Neural progenitor cell (in vitro differentiated cells): ENCODE data around the gene RNF213. TPM values are rescaled to one million over a fixed set of nuclear protein-coding genes. Genes with fewer than 3 reads are reported as not detected.

ENCODE experiments used
- DNase-seq: peaks from one replicate; pipeline ENCODE4 v3.0.0-alpha.2; 2016; ENCODE audit warnings: low spot score
- H2AFZ ChIP-seq: fragments of 200-600 bp; sonication (generic); replicated peaks from 2 replicates; pipeline ENCODE4 v1.6.1; 2016; ENCODE audit warnings: antibody characterized with exemption
- H3F3A ChIP-seq: fragments of 200-600 bp; sonication (generic); 2 replicates; pipeline ENCODE4 v1.6.1; 2016; ENCODE audit warnings: antibody characterized with exemption, low read depth
- H3K27ac ChIP-seq: fragments of 200-600 bp; sonication (generic); 2 replicates; pipeline ENCODE4 v1.5.1; 2016; ENCODE audit warnings: mild to moderate bottlenecking
- H3K27me3 ChIP-seq: fragments of 200-600 bp; sonication (generic); 2 replicates; pipeline ENCODE4 v1.6.1; 2016; ENCODE audit warnings: mild to moderate bottlenecking, moderate library complexity
- H3K36me3 ChIP-seq: fragments of 200-600 bp; sonication (generic); 2 replicates; pipeline ENCODE4 v1.5.1; 2016
- H3K4me1 ChIP-seq: fragments of 200-600 bp; sonication (generic); 2 replicates; pipeline ENCODE4 v1.6.1; 2016; ENCODE audit warnings: mixed run types
- H3K4me2 ChIP-seq: fragments of 200-600 bp; sonication (generic); 2 replicates; pipeline ENCODE4 v1.6.1; 2016
- H3K4me3 ChIP-seq: fragments of 200-600 bp; sonication (generic); 2 replicates; pipeline ENCODE4 v1.5.1; 2016
- H3K79me2 ChIP-seq: fragments of 200-600 bp; sonication (generic); 2 replicates; pipeline ENCODE4 v1.6.1; 2016; ENCODE audit warnings: low read depth
- H3K9ac ChIP-seq: fragments of 200-600 bp; sonication (generic); 2 replicates; pipeline ENCODE4 v1.6.1; 2016
- H3K9me3 ChIP-seq: fragments of 200-600 bp; sonication (generic); 2 replicates; pipeline ENCODE4 v1.5.1; 2016; ENCODE audit warnings: low read depth
- H4K20me1 ChIP-seq: fragments of 200-600 bp; sonication (generic); 2 replicates; pipeline ENCODE4 v1.6.1; 2016; ENCODE audit warnings: low read depth
- H3K27ac Mint-ChIP-seq: 3 replicates; pipeline ENCODE4 v1.8.0; 2021; ENCODE audit warnings: mixed read lengths
- H3K27me3 Mint-ChIP-seq: 2 replicates; pipeline ENCODE4 v1.8.0; 2022; ENCODE audit warnings: low read depth, mild to moderate bottlenecking, inconsistent platforms, moderate library complexity, mixed read lengths; ENCODE audit not compliant: insufficient read depth
- H3K36me3 Mint-ChIP-seq: 3 replicates; pipeline ENCODE4 v1.8.0; 2021; ENCODE audit warnings: mixed read lengths
- H3K4me1 Mint-ChIP-seq: 3 replicates; pipeline ENCODE4 v1.8.0; 2021; ENCODE audit warnings: mixed read lengths
- H3K4me3 Mint-ChIP-seq: 3 replicates; pipeline ENCODE4 v1.8.0; 2021; ENCODE audit warnings: mild to moderate bottlenecking, moderate library complexity, mixed read lengths
- H3K9me3 Mint-ChIP-seq: 3 replicates; pipeline ENCODE4 v1.8.0; 2020; ENCODE audit warnings: mixed read lengths
- EZH2 ChIP-seq: fragments of 200-600 bp; sonication (generic); IDR thresholded peaks from 2 replicates; pipeline ENCODE4 v1.6.1; 2017; ENCODE audit warnings: antibody characterized with exemption, mild to moderate bottlenecking, moderate library complexity
- EZH2phosphoT487 ChIP-seq: fragments of 200-600 bp; sonication (generic); IDR thresholded peaks from 2 replicates; pipeline ENCODE4 v1.6.1; 2017; ENCODE audit warnings: antibody characterized with exemption
- total RNA-seq: library from RNA; depleted of rRNA; stranded (reverse); fragments of >200 nt; gene quantifications from 2 replicates; pipeline ENCODE4 v1.2.3, GENCODE V29; 2015; ENCODE audit warnings: low replicate concordance
- TF ChIP-seq, protein P1 (sequence below): fragments of 200-600 bp; sonication (generic); IDR thresholded peaks from 2 replicates; pipeline ENCODE4 v1.5.1; 2017; ENCODE audit warnings: antibody characterized with exemption, mild to moderate bottlenecking

The RNF213 gene
- total RNA-seq, 1 donor from 2014 or later: 19.8 TPM

DNA sequence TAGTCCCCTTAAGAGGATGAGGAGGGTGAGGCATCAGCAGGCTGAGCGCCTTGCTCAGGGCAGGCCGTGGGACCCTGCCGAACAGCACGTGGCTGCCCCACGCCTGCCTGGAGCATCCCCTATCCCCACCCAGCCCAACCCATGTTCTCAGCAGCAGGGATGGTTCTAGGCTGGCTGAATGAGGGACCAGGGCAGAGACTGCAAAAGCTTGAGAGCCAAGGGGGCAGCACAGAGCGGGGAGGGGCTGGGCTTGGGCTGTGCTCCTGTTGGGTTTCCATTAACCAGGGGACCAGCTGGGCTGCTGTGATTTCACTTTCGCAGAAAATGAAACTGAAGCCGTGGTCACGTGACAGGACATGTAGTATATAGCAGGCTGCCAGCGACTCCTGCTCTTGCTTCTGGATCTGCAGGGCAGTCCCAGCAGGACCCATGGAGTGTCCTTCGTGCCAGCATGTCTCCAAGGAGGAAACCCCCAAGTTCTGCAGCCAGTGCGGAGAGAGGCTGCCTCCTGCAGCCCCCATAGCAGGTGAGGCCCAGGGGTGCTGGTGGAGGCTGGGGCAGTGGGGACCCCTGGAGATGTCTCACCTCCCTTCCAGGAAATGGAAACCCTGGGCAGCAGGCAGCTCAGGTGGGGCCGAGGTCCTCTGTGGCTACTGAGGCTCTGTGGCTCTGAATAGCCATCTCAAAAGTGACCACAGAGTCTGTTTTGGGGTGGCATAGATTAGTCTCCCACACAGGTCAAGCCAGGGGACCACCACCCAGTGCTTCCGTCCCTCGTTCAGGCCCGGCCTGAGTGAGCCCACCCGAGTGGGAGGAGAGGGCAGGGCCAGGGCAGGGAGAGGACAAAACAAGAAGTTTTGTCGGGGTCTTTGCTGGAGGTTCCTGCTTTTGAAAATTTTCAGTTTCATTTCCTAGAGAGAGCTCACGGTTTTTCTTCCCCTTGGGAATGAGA lies 2.9 kb downstream of the RNF213 start:
- H3K9me3 Mint-ChIP-seq: peaks cover 2% of the 10 kb centered on the region
- no peak for DNase-seq
- Histone ChIP-seq H3K27ac (no peak overlapping the region), H3K79me2 (no peaks in the 10 kb centered on the region), H3K27me3 (peaks cover 15% of the 10 kb centered on the region), H3K36me3 (no peaks in the 10 kb centered on the region), H4K20me1 (peaks cover 22% of the 10 kb centered on the region), H3K9me3 (no peaks in the 10 kb centered on the region), H3K4me2 (no peak overlapping the region), H3K4me3 (no peak overlapping the region), H2AFZ (no peak overlapping the region), H3F3A (peaks cover 35% of the 10 kb centered on the region), H3K9ac (no peak overlapping the region), H3K4me1 (peaks cover 10% of the 10 kb centered on the region)
- H3K4me1 Mint-ChIP-seq: peaks cover 23% of the 10 kb centered on the region
- no peak for TF ChIP-seq EZH2
- TF ChIP-seq, protein P1, sequence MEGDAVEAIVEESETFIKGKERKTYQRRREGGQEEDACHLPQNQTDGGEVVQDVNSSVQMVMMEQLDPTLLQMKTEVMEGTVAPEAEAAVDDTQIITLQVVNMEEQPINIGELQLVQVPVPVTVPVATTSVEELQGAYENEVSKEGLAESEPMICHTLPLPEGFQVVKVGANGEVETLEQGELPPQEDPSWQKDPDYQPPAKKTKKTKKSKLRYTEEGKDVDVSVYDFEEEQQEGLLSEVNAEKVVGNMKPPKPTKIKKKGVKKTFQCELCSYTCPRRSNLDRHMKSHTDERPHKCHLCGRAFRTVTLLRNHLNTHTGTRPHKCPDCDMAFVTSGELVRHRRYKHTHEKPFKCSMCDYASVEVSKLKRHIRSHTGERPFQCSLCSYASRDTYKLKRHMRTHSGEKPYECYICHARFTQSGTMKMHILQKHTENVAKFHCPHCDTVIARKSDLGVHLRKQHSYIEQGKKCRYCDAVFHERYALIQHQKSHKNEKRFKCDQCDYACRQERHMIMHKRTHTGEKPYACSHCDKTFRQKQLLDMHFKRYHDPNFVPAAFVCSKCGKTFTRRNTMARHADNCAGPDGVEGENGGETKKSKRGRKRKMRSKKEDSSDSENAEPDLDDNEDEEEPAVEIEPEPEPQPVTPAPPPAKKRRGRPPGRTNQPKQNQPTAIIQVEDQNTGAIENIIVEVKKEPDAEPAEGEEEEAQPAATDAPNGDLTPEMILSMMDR: no peak
- TF ChIP-seq EZH2phosphoT487: no peak
- H3K36me3 Mint-ChIP-seq: peaks cover 5% of the 10 kb centered on the region
- peaks cover 6% of the 10 kb centered on the region for H3K27me3 Mint-ChIP-seq
- no peak overlapping the region for H3K27ac Mint-ChIP-seq
- H3K4me3 Mint-ChIP-seq: no peak overlapping the region

DNA sequence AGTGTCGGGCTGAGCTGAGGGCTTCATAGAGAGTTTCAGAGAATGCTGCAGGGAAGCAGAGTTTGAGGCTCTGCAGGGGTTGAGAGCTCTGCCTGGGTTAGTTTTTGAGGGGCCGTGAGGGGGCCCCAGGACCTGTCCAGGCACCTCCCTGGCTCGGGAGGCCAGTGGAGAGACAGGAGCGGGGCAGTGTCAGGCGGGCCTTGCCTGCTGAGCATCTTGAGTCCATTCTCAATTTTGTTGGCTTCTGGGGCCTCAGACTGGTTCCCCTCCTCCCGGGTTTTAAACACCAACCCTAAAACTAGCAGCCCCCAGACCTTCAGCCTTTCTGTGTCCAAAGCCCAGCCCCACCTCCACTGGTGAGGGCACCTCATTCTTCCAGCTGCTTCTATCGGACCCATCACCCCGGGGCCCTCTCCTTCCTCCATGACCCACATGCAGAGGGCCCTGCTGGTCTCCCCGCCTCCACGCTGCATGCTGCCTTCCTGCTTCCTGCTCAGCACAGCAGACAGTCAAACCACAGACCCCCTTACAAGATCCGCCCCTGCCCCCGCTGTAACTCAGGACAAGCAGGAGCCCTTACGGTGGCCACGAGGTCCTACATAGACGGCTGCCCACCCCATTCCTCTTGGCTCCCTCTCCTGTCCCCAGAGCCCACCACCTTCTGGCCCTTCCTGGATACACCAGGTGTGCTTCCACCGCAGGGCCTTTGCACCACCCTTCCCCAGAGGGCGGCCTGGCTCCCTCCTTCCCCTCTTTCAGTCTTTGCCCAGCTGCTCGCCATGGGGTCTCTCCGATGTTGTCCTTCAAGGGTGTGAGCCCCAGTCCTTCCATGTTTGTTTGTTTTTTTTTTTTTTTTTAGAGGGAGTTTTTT lies 3.8 kb downstream of the RNF213 start:
- H3K27ac Mint-ChIP-seq: no peak overlapping the region
- no peak overlapping the region for H3K4me3 ChIP-seq
- no peak for DNase-seq

More for the DNA sequence above, 3.8 kb downstream of the RNF213 start:
- H3K9me3 Mint-ChIP-seq: peaks cover 2% of the 10 kb centered on the region
- no peaks in the 10 kb centered on the region for H3K79me2 ChIP-seq
- peaks cover 31% of the 10 kb centered on the region for H3F3A ChIP-seq
- no peaks in the 10 kb centered on the region for H3K36me3 ChIP-seq
- H3K27ac ChIP-seq: no peak overlapping the region
- no peak overlapping the region for H3K9ac ChIP-seq
- H3K36me3 Mint-ChIP-seq: peaks cover 5% of the 10 kb centered on the region
- H3K9me3 ChIP-seq: no peaks in the 10 kb centered on the region
- peak overlapping the region; percentile 58 for H3K4me3 Mint-ChIP-seq
- TF ChIP-seq EZH2 (no peak), EZH2phosphoT487 (no peak)
- TF ChIP-seq, protein P1: no peak
- peaks cover 22% of the 10 kb centered on the region for H3K4me1 Mint-ChIP-seq
- H2AFZ ChIP-seq: no peak overlapping the region
- H3K4me2 ChIP-seq: no peak overlapping the region
- peaks cover 3% of the 10 kb centered on the region for H3K27me3 Mint-ChIP-seq
- peaks cover 10% of the 10 kb centered on the region for H3K4me1 ChIP-seq
- peaks cover 6% of the 10 kb centered on the region for H3K27me3 ChIP-seq
- peaks cover 23% of the 10 kb centered on the region for H4K20me1 ChIP-seq
